HEK293 (cell line): ENCODE results near the gene LRRC51.
A peak's percentile ranks its signal among the peaks of the same experiment; 100 is the strongest.

Experiments used
- AEBP2 ChIP-seq: fragments of 450-650 bp; formaldehyde crosslinking; IDR thresholded peaks from 2 replicates; pipeline ENCODE4 v1.5.1; 2016; ENCODE audit warnings: missing biosample characterization, missing genetic modification characterization, borderline replicate concordance
- HIC1 ChIP-seq: fragments of 450-650 bp; formaldehyde crosslinking; IDR thresholded peaks from 2 replicates; pipeline ENCODE4 v1.5.1; 2016; ENCODE audit warnings: missing biosample characterization, missing genetic modification characterization
- INSM2 ChIP-seq: fragments of 450-650 bp; formaldehyde crosslinking; IDR thresholded peaks from 2 replicates; pipeline ENCODE4 v1.5.1; 2016; ENCODE audit warnings: missing biosample characterization, missing genetic modification characterization
- KLF8 ChIP-seq: fragments of 450-650 bp; formaldehyde crosslinking; IDR thresholded peaks from 2 replicates; pipeline ENCODE4 v1.5.1; 2016; ENCODE audit warnings: missing biosample characterization, missing genetic modification characterization
- KLF9 ChIP-seq: fragments of 450-650 bp; formaldehyde crosslinking; IDR thresholded peaks from 2 replicates; pipeline ENCODE4 v1.5.1; 2016; ENCODE audit warnings: missing biosample characterization, missing genetic modification characterization, low read depth
- MEIS1 ChIP-seq: sonication (generic); formaldehyde crosslinking; IDR thresholded peaks from 2 replicates; pipeline ENCODE4 v1.8.1; 2022; ENCODE audit warnings: missing genetic modification reagents, mild to moderate bottlenecking, borderline replicate concordance
- PBX3 ChIP-seq: sonication (generic); formaldehyde crosslinking; IDR thresholded peaks from 2 replicates; pipeline ENCODE4 v1.8.1; 2022; ENCODE audit warnings: mild to moderate bottlenecking, moderate library complexity, missing genetic modification reagents
- RBAK ChIP-seq: fragments of 450-650 bp; formaldehyde crosslinking; IDR thresholded peaks from 2 replicates; pipeline ENCODE4 v1.5.1; 2016; ENCODE audit warnings: missing biosample characterization, missing genetic modification characterization
- SCRT2 ChIP-seq: fragments of 450-650 bp; formaldehyde crosslinking; IDR thresholded peaks from 2 replicates; pipeline ENCODE4 v1.5.1; 2016; ENCODE audit warnings: missing biosample characterization, missing genetic modification characterization
- SP3 ChIP-seq: fragments of 450-650 bp; formaldehyde crosslinking; IDR thresholded peaks from 2 replicates; pipeline ENCODE4 v1.5.1; 2016; ENCODE audit warnings: missing biosample characterization, missing genetic modification characterization
- ZBTB1 ChIP-seq: fragments of 450-650 bp; formaldehyde crosslinking; IDR thresholded peaks from 2 replicates; pipeline ENCODE4 v1.5.1; 2016; ENCODE audit warnings: missing biosample characterization, missing genetic modification characterization
- ZBTB48 ChIP-seq: fragments of 450-650 bp; formaldehyde crosslinking; IDR thresholded peaks from 2 replicates; pipeline ENCODE4 v1.5.1; 2016; ENCODE audit warnings: missing biosample characterization, missing genetic modification characterization
- ZNF121 ChIP-seq: fragments of 450-650 bp; formaldehyde crosslinking; IDR thresholded peaks from 2 replicates; pipeline ENCODE4 v1.5.1; 2016; ENCODE audit warnings: missing biosample characterization, missing genetic modification characterization
- ZNF175 ChIP-seq: fragments of 450-650 bp; formaldehyde crosslinking; IDR thresholded peaks from 2 replicates; pipeline ENCODE4 v1.5.1; 2016; ENCODE audit warnings: missing biosample characterization, missing genetic modification characterization
- ZNF239 ChIP-seq: fragments of 450-650 bp; formaldehyde crosslinking; IDR thresholded peaks from 2 replicates; pipeline ENCODE4 v1.5.1; 2016; ENCODE audit warnings: missing biosample characterization, missing genetic modification characterization
- ZNF302 ChIP-seq: fragments of 450-650 bp; formaldehyde crosslinking; IDR thresholded peaks from 2 replicates; pipeline ENCODE4 v1.5.1; 2016; ENCODE audit warnings: missing biosample characterization, missing genetic modification characterization, low read depth
- ZNF335 ChIP-seq: fragments of 450-650 bp; formaldehyde crosslinking; conservative IDR thresholded peaks from 2 replicates; pipeline ENCODE4 v1.5.1; 2016; ENCODE audit warnings: missing biosample characterization, missing genetic modification characterization
- ZNF404 ChIP-seq: fragments of 450-650 bp; formaldehyde crosslinking; IDR thresholded peaks from 2 replicates; pipeline ENCODE4 v1.5.1; 2017; ENCODE audit warnings: missing biosample characterization, missing genetic modification characterization
- ZNF521 ChIP-seq: fragments of 450-650 bp; formaldehyde crosslinking; IDR thresholded peaks from 2 replicates; pipeline ENCODE4 v1.5.1; 2017; ENCODE audit warnings: missing biosample characterization, mild to moderate bottlenecking, missing genetic modification characterization
- ZNF529 ChIP-seq: fragments of 450-650 bp; formaldehyde crosslinking; IDR thresholded peaks from 2 replicates; pipeline ENCODE4 v1.5.1; 2017; ENCODE audit warnings: missing genetic modification characterization, missing biosample characterization; ENCODE audit not compliant: insufficient replicate concordance
- ZNF544 ChIP-seq: fragments of 450-650 bp; formaldehyde crosslinking; IDR thresholded peaks from 2 replicates; pipeline ENCODE4 v1.5.0; 2017; ENCODE audit warnings: missing biosample characterization, missing genetic modification characterization
- ZNF692 ChIP-seq: fragments of 450-650 bp; formaldehyde crosslinking; IDR thresholded peaks from 2 replicates; pipeline ENCODE4 v1.5.1; 2016; ENCODE audit warnings: missing biosample characterization, missing genetic modification characterization
- ZNF792 ChIP-seq: fragments of 450-650 bp; formaldehyde crosslinking; IDR thresholded peaks from 2 replicates; pipeline ENCODE4 v1.5.1; 2016; ENCODE audit warnings: missing biosample characterization, missing genetic modification characterization
- ZSCAN16 ChIP-seq: fragments of 450-650 bp; formaldehyde crosslinking; IDR thresholded peaks from 2 replicates; pipeline ENCODE4 v1.5.1; 2016; ENCODE audit warnings: missing biosample characterization, missing genetic modification characterization
- TF ChIP-seq, protein P1 (sequence below): fragments of 450-650 bp; formaldehyde crosslinking; conservative IDR thresholded peaks from 2 replicates; pipeline ENCODE4 v1.5.1; 2016; ENCODE audit warnings: low read depth, missing biosample characterization, missing genetic modification characterization

The LRRC51 gene

GRCh38 chr11:72080326-72081183 is at the start of gene LRRC51, which contains the start of gene NUMA1 (continued):
- no peak for TF ChIP-seq MEIS1
- TF ChIP-seq, protein P1, sequence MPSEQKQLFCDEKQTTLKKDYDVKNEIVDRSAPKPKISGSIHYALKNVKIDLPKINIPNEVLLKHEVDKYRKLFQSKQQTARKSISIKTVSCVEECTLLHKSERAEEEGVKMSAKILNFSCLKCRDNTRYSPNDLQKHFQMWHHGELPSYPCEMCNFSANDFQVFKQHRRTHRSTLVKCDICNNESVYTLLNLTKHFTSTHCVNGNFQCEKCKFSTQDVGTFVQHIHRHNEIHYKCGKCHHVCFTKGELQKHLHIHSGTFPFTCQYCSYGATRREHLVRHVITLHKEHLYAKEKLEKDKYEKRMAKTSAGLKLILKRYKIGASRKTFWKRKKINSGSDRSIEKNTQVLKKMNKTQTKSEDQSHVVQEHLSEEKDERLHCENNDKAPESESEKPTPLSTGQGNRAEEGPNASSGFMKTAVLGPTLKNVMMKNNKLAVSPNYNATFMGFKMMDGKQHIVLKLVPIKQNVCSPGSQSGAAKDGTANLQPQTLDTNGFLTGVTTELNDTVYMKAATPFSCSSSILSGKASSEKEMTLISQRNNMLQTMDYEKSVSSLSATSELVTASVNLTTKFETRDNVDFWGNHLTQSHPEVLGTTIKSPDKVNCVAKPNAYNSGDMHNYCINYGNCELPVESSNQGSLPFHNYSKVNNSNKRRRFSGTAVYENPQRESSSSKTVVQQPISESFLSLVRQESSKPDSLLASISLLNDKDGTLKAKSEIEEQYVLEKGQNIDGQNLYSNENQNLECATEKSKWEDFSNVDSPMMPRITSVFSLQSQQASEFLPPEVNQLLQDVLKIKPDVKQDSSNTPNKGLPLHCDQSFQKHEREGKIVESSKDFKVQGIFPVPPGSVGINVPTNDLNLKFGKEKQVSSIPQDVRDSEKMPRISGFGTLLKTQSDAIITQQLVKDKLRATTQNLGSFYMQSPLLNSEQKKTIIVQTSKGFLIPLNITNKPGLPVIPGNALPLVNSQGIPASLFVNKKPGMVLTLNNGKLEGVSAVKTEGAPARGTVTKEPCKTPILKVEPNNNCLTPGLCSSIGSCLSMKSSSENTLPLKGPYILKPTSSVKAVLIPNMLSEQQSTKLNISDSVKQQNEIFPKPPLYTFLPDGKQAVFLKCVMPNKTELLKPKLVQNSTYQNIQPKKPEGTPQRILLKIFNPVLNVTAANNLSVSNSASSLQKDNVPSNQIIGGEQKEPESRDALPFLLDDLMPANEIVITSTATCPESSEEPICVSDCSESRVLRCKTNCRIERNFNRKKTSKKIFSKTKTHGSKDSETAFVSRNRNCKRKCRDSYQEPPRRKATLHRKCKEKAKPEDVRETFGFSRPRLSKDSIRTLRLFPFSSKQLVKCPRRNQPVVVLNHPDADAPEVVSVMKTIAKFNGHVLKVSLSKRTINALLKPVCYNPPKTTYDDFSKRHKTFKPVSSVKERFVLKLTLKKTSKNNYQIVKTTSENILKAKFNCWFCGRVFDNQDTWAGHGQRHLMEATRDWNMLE (tag by site-specific recombination) = no peak; the same call in 1 of the 2 replicates
- no peak for TF ChIP-seq AEBP2
- TF ChIP-seq ZNF521 (tag by site-specific recombination) = no peak
- TF ChIP-seq ZNF544 (tag by site-specific recombination) = no peak
- TF ChIP-seq SP3 (tag by site-specific recombination) = peak; percentile 86
- no peak for TF ChIP-seq PBX3 (CRISPR knock-in tag)
- TF ChIP-seq ZNF792 (tag by site-specific recombination) = no peak
- peak; percentile 48 for TF ChIP-seq ZBTB48 (tag by site-specific recombination)
- peak; percentile 49 for TF ChIP-seq KLF9 (tag by site-specific recombination)
- TF ChIP-seq ZNF335 = peak; percentile 78
- no peak for TF ChIP-seq INSM2
- TF ChIP-seq ZNF529 (tag by site-specific recombination) = no peak
- no peak for TF ChIP-seq ZNF404 (tag by site-specific recombination)
- no peak for TF ChIP-seq ZNF121
- no peak for TF ChIP-seq RBAK (tag by site-specific recombination)
- TF ChIP-seq ZNF239 (tag by site-specific recombination) = no peak
- no peak; the same call in 1 of the 2 replicates for TF ChIP-seq KLF8 (tag by site-specific recombination)
- no peak for TF ChIP-seq ZNF175 (tag by site-specific recombination)
- TF ChIP-seq ZSCAN16 (tag by site-specific recombination) = no peak
- no peak for TF ChIP-seq ZBTB1 (tag by site-specific recombination)
- TF ChIP-seq ZNF692 (tag by site-specific recombination) = peak; percentile 69; the same call in 1 of the 2 replicates
- TF ChIP-seq HIC1 (tag by site-specific recombination) = no peak
- TF ChIP-seq SCRT2 (tag by site-specific recombination) = no peak
- no peak for TF ChIP-seq ZNF302 (tag by site-specific recombination)
